Left lobe of liver (tissue), 2 donors: ENCODE results near the gene C1orf232. TPM values are rescaled to one million over a fixed set of nuclear protein-coding genes. Genes with fewer than 3 reads are reported as not detected.

Experiments used
- ATAC-seq: fragments of 200-7000 bp; cut with Tn5 transposase; one replicate; pipeline ENCODE4 v1.9.1; 2020; ENCODE audit warnings: mild to moderate bottlenecking, moderate library complexity
- DNase-seq: peaks from one replicate; pipeline ENCODE4 v3.0.0-alpha.2; 2020; ENCODE audit warnings: low spot score
- total RNA-seq: library from RNA; stranded (reverse); gene quantifications from one replicate; pipeline ENCODE4 v1.2.1, GENCODE V29; 2021
- donor health status: DM: no; HTN: no; CAD: no; lungs with moderate emphysema.
- donor health status: DM: no; HTN: yes; CAD: no.

C1orf232 gene
- not detected for total RNA-seq

GRCh38 chr1:26168410-26169197 is at the start of gene C1orf232:
C1orf232 (minus strand) TSS chr1:26168963; CDS start chr1:26168499, 464 bp downstream.
- DNase-seq (no peak), ATAC-seq (no peak)

GRCh38 chr1:26215246-26215645 is 46.5 kb upstream of the C1orf232 start:
- ATAC-seq = no peak
- no peak for DNase-seq

GRCh38 chr1:26213335-26213905 is 44.7 kb upstream of the C1orf232 start:
- ATAC-seq (no peak), DNase-seq (no peak)

- DNase-seq (no peak), ATAC-seq (no peak)
These were observed 44.0 kb upstream of the C1orf232 start for GRCh38 chr1:26212726-26213125.

GRCh38 chr1:26210147-26210870 is 41.5 kb upstream of the C1orf232 start:
- DNase-seq (no peak), ATAC-seq (no peak)

- DNase-seq (no peak), ATAC-seq (no peak)
These were observed 35.0 kb upstream of the C1orf232 start for GRCh38 chr1:26203642-26204318.

GRCh38 chr1:26200413-26200812 is 31.6 kb upstream of the C1orf232 start:
- ATAC-seq = no peak
- no peak for DNase-seq

- ATAC-seq (no peak), DNase-seq (no peak)
These were observed 29.1 kb upstream of the C1orf232 start for GRCh38 chr1:26197813-26198212.

GRCh38 chr1:26197301-26197700 is 28.5 kb upstream of the C1orf232 start:
- ATAC-seq (no peak), DNase-seq (no peak)

- ATAC-seq (no peak), DNase-seq (no peak)
These were observed 27.0 kb upstream of the C1orf232 start for GRCh38 chr1:26195805-26196204.

GRCh38 chr1:26191739-26192138 is 23.0 kb upstream of the C1orf232 start:
- no peak for ATAC-seq
- no peak for DNase-seq

- no peak for ATAC-seq
- no peak for DNase-seq
These were observed 21.7 kb upstream of the C1orf232 start, which contains the start of gene CATSPER4 for GRCh38 chr1:26190373-26190987. CATSPER4 (plus strand) TSS chr1:26190602; CDS start chr1:26190628, 26 bp downstream.

- ATAC-seq = no peak
- no peak for DNase-seq
These were observed 21.1 kb upstream of the C1orf232 start for GRCh38 chr1:26189751-26190275.

GRCh38 chr1:26189331-26189730 is 20.6 kb upstream of the C1orf232 start:
- ATAC-seq (no peak), DNase-seq (no peak)

GRCh38 chr1:26188477-26188876 is 19.7 kb upstream of the C1orf232 start:
- no peak for ATAC-seq
- no peak for DNase-seq

GRCh38 chr1:26187882-26188281 is 19.1 kb upstream of the C1orf232 start:
- ATAC-seq = no peak
- no peak for DNase-seq

GRCh38 chr1:26184883-26185282 is 16.1 kb upstream of the C1orf232 start:
- DNase-seq = no peak
- no peak for ATAC-seq

- ATAC-seq = no peak
- DNase-seq = no peak
These were observed 15.3 kb upstream of the C1orf232 start for GRCh38 chr1:26184086-26184485.

GRCh38 chr1:26182383-26182696 is 13.6 kb upstream of the C1orf232 start:
- DNase-seq = no peak
- no peak for ATAC-seq

- ATAC-seq (no peak), DNase-seq (no peak)
These were observed 13.0 kb upstream of the C1orf232 start for GRCh38 chr1:26181586-26182382.
